Activated T-helper 1 cell treated with anti-CD3 and anti-CD28 coated beads, Interleukin-12 subunit alpha, Interleukin-12 subunit beta, Interleukin-2, Interleukin-4 antibody, amounts not matched to agents 30 ng/mL and 10 ng/mL and 1 ng/mL, durations not matched to agents 14 hours and 24 hours and 36 hours (primary cell): ENCODE data around the gene SUN1. TPM values are rescaled to one million over a fixed set of nuclear protein-coding genes. Genes with fewer than 3 reads are reported as not detected.
A peak's percentile ranks its signal among the peaks of the same experiment; 100 is the strongest.

Experiments used
- DNase-seq: peaks from one replicate; pipeline ENCODE4 v3.0.0; 2021; ENCODE audit warnings: low spot score
- H3K27ac Mint-ChIP-seq: one replicate; pipeline ENCODE4 v1.8.0; 2021; ENCODE audit warnings: mild to moderate bottlenecking, mixed read lengths
- H3K27me3 Mint-ChIP-seq: one replicate; pipeline ENCODE4 v1.8.0; 2022; ENCODE audit warnings: mild to moderate bottlenecking, moderate library complexity, mixed read lengths; ENCODE audit not compliant: insufficient read depth
- H3K36me3 Mint-ChIP-seq: one replicate; pipeline ENCODE4 v1.8.0; 2021; ENCODE audit warnings: low read depth, mixed read lengths
- H3K4me1 Mint-ChIP-seq: one replicate; pipeline ENCODE4 v1.8.0; 2021; ENCODE audit warnings: low read depth, mixed read lengths
- H3K4me3 Mint-ChIP-seq: one replicate; pipeline ENCODE4 v1.8.0; 2021; ENCODE audit warnings: mild to moderate bottlenecking, moderate library complexity, mixed read lengths
- H3K9me3 Mint-ChIP-seq: one replicate; pipeline ENCODE4 v1.8.0; 2021; ENCODE audit warnings: mixed read lengths
- intact Hi-C: fragments of 100-400 bp; cut with micrococcal nuclease; formaldehyde crosslinking; loops from one replicate; pipeline ENCODE4 v1.15.1; 2024
- total RNA-seq: library from RNA; stranded (reverse); gene quantifications from 2 replicates; pipeline ENCODE4 v1.2.3, GENCODE V29; 2022

Gene SUN1
- total RNA-seq, 1 donor from 2014 or later, result 76.4 TPM

DNA sequence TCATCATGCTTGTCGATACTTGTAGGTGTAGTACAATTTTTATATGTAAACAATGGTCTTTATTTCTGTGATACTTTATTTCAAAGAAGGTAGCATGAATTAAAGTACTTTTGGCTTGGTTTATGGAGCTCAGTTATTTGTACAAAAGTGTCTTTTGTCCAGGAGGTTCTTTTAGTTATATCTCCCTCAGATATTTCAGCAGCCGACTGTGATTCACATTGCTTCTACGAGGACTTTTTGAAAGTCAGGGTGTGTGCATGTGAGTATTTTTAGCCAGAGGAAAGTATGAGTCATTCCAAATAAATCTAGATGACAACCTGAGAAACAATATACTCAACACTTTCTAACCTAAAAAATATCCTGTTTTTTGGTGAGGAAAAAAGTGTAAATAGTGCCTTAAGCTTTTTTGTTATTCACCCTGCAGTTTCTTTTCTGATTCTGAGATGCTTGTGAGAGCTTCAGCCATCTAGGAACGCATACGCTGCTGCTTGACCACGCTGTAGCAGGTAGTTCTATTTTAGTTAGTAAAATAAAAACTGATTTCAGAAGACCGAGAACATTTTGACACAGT is 595 bp upstream of the SUN1 start:
- Mint-ChIP-seq H3K36me3 (peaks cover 8% of the 10 kb centered on the region), H3K4me3 (peak overlapping the region; percentile 80), H3K27ac (peak overlapping the region; percentile 93), H3K4me1 (peaks cover 30% of the 10 kb centered on the region), H3K27me3 (no peaks in the 10 kb centered on the region), H3K9me3 (no peaks in the 10 kb centered on the region)
- intact Hi-C loops, result loop anchor here (1.0 to 5.0 kb wide), 6 partner anchors 14 to 229 kb away; partner anchors contain the start of genes DNAAF5 and PRKAR1B
- no peak for DNase-seq

GRCh38 chr7:832968-833424 is 720 bp downstream of the SUN1 start:
- intact Hi-C loops, result loop anchor here (1.0 to 5.0 kb wide), 4 partner anchors 40 to 231 kb away; partner anchors contain the start of genes DNAAF5 and PRKAR1B
- no peaks in the 10 kb centered on the region for H3K9me3 Mint-ChIP-seq
- H3K27ac Mint-ChIP-seq, result peak overlapping the region; percentile 93
- H3K36me3 Mint-ChIP-seq, result peaks cover 8% of the 10 kb centered on the region
- H3K27me3 Mint-ChIP-seq, result no peaks in the 10 kb centered on the region
- peak overlapping the region; percentile 80 for H3K4me3 Mint-ChIP-seq
- H3K4me1 Mint-ChIP-seq, result peaks cover 30% of the 10 kb centered on the region
- DNase-seq, result no peak

DNA sequence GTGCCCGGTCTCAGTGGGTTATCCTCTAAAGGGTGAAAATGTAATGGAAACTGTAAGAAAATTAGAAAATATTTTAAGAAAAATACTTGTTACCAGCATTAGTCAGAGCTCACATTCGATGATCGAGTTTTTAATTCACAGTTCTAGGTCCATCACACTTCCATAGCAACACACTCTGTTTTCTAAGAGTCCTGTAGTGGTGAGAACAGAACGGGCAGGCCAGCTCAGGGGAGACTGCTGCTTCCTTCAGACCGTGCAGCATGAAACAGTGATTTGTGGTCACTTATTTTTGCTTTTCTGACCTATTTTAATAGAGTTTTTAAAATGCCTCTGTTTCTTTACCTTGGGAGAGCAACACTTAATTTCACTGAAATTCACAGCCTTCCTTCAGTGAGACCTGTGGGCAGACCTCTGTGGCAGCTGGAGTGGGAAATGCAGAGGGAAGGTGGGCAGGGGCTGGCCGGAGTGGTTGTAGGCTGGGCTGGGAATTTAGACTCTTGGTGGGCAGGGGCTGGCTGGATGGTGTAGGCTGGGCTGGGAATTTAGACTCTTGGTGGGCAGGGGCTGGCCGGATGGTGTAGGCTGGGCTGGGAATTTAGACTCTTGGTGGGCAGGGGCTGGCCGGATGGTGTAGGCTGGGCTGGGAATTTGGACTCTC is 1.5 kb downstream of the SUN1 start:
- H3K4me3 Mint-ChIP-seq, result no peak overlapping the region
- intact Hi-C loops, result loop anchor here (5.0 kb wide), 2 partner anchors 106 to 231 kb away; partner anchors contain the start of genes DNAAF5 and PRKAR1B
- no peaks in the 10 kb centered on the region for H3K9me3 Mint-ChIP-seq
- no peaks in the 10 kb centered on the region for H3K27me3 Mint-ChIP-seq
- peaks cover 30% of the 10 kb centered on the region for H3K4me1 Mint-ChIP-seq
- H3K36me3 Mint-ChIP-seq, result peaks cover 8% of the 10 kb centered on the region
- H3K27ac Mint-ChIP-seq, result no peak overlapping the region
- DNase-seq, result no peak

- no peak for DNase-seq
- Mint-ChIP-seq H3K4me1 (peaks cover 30% of the 10 kb centered on the region), H3K36me3 (peaks cover 11% of the 10 kb centered on the region), H3K4me3 (no peak overlapping the region), H3K9me3 (no peaks in the 10 kb centered on the region), H3K27ac (no peak overlapping the region), H3K27me3 (no peaks in the 10 kb centered on the region)
- intact Hi-C loops, result loop anchor here (5.0 kb wide), 2 partner anchors 107 to 232 kb away; partner anchors contain the start of genes DNAAF5 and PRKAR1B
These were observed 2.0 kb downstream of the SUN1 start for GRCh38 chr7:834277-834676.

DNA sequence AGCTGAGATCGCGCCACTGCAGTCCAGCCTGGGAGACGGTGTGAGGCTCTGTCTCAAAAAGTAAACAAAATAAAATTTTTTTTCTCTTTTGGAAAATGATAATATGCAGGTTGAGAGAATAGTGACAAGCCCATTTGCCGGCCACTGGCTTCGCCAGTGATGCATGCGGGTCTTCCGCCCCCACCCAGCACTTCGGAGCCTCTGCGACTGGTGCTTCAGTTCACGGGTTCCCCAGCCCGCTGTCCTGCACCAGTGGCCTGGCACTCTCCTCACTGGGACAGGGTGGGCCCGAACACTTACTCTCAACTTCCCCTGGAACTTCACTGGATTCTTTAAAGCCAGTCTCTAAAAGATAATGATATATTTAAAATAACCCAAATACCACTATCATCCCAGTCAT is 2.7 kb downstream of the SUN1 start:
- Mint-ChIP-seq H3K9me3 (no peaks in the 10 kb centered on the region), H3K4me1 (peaks cover 30% of the 10 kb centered on the region), H3K4me3 (no peak overlapping the region), H3K36me3 (peaks cover 13% of the 10 kb centered on the region), H3K27me3 (no peaks in the 10 kb centered on the region), H3K27ac (no peak overlapping the region)
- no peak for DNase-seq
- intact Hi-C loops, result no loop called here

DNA sequence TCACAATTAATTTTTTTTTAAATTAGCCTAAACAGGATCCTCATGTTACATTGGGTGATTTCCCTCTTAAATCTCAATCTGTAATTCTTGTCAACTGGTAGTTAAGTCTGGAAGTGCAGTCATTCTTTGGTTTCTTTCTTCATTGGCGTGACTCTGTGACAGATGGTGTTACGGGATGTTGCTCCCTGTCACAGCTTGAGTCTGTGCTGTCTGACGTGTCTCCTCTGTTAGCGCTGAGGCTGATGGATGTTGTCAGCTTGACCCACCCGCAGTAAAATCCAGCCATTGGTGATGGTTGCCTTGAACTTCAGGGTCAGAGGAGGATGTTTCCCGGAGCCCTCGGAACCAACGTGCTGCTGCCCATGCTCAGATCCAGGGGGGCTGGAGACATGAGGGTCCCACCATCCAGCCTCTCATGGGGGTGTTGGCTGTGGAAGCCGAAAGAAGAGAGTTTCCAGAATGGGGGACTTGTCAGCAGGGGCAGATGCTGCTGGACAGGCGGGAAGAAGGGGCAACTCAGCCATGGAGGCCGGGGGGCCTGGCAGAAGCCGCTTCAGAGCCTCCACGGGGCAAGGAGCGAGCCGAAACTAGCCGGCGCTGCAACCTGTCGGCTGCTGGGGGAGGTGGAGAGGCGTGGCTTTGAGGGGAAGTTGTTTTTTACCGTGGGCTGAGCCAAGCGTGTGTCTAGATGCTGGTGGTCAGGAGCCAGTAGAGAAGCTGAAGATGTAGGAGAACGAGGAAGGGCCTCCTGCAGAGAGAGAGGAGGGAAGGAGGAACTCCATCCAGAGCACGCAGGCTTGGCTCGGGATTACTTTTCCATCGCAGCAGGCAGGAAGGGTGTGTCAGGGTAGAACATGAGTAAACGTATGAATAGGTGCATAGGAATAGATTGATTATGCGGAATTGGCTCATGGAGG is 3.5 kb downstream of the SUN1 start:
- no peak for DNase-seq
- no peak overlapping the region for H3K4me3 Mint-ChIP-seq

GRCh38 chr7:836429-836828 is 4.2 kb downstream of the SUN1 start:
- intact Hi-C loops, result no loop called here
- Mint-ChIP-seq H3K36me3 (peaks cover 12% of the 10 kb centered on the region), H3K4me3 (no peak overlapping the region), H3K27me3 (no peaks in the 10 kb centered on the region), H3K27ac (no peak overlapping the region), H3K9me3 (no peaks in the 10 kb centered on the region), H3K4me1 (peaks cover 17% of the 10 kb centered on the region)
- no peak for DNase-seq

More for the DNA sequence above, 3.5 kb downstream of the SUN1 start:
- no peak overlapping the region for H3K27ac Mint-ChIP-seq
- peaks cover 13% of the 10 kb centered on the region for H3K36me3 Mint-ChIP-seq
- no peaks in the 10 kb centered on the region for H3K27me3 Mint-ChIP-seq
- H3K9me3 Mint-ChIP-seq, result no peaks in the 10 kb centered on the region
- H3K4me1 Mint-ChIP-seq, result peaks cover 24% of the 10 kb centered on the region
- intact Hi-C loops, result no loop called here

DNA sequence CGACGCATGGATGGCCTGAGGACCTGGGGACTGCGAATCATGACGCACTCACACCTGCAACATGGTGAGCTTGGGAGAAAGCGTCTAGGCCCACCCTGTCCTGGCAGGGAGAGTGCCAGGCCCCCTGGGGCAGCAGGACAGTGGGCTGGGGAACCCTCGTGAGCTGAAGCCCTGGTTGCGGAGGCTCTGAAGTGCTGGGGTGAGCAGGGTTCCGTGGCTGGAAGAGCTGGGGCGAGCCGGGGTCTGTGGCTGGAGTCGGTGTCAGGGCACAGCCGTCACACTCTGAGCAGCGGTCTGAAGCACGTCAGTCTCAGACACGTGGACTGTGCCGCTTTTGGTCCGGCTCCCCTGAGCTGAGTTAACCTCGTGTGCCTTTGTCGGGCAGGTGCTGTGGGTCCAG is 4.7 kb downstream of the SUN1 start:
- intact Hi-C loops, result no loop called here
- H3K4me3 Mint-ChIP-seq, result no peak overlapping the region
- no peaks in the 10 kb centered on the region for H3K9me3 Mint-ChIP-seq

DNA sequence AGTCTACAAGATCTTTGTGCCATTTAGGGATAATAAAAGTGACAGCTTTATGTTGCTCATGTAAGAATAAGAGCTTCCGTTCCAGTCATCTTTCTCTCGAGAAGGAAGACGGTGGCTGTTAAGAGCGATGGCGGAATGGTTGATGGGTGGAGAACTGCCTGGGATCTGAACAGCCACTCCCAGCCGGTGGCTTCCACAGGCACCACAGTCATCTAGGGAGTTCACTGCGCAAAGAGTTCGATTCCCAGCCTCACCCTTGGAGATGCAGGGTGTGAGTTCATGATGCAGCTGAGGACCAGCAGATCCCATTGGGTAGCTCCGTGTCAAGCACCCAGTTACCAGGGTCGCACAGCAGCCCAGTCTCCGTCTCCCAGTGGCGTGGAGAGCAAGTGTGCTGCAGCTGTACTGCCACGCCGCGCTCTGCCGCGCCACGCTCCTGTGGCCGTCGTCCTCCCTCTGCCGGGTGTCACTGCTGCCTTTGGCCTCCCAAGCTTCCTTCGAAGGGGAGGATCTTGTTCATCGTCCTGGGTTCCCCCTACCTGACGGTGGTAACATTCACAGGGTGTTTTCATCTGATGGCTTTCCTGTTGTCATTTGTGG is 7.8 kb downstream of the SUN1 start:
- Mint-ChIP-seq H3K36me3 (peaks cover 10% of the 10 kb centered on the region), H3K27me3 (no peaks in the 10 kb centered on the region), H3K27ac (no peak overlapping the region), H3K4me3 (no peak overlapping the region), H3K9me3 (no peaks in the 10 kb centered on the region), H3K4me1 (no peaks in the 10 kb centered on the region)
- DNase-seq, result no peak
- intact Hi-C loops, result no loop called here

More for the DNA sequence above, 4.7 kb downstream of the SUN1 start:
- Mint-ChIP-seq H3K27me3 (no peaks in the 10 kb centered on the region), H3K27ac (no peak overlapping the region), H3K36me3 (peaks cover 12% of the 10 kb centered on the region), H3K4me1 (peaks cover 11% of the 10 kb centered on the region)
- DNase-seq, result no peak

DNA sequence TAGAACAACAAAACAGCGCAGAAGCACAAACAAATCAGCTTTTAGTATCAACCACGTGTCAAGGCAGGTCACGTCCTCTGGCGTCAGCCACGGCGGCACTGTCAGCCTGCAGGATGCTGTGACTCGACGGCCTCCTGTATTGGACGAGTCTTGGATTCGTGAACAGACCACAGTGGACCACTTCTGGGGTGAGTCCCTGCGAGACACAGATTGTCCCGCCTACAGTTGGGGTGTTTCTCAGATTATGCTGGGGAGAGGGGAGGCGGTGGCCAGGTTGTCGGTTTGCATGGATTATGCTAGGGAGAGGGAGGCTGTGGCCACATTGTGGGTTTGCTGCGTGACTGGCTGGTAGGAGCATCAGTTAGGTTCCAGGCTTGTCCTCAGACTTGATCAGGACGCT is 9.7 kb downstream of the SUN1 start:
- intact Hi-C loops, result no loop called here
- H3K36me3 Mint-ChIP-seq, result peaks cover 10% of the 10 kb centered on the region
- H3K4me1 Mint-ChIP-seq, result no peaks in the 10 kb centered on the region
- no peak overlapping the region for H3K4me3 Mint-ChIP-seq
- no peak for DNase-seq
- no peaks in the 10 kb centered on the region for H3K9me3 Mint-ChIP-seq
- H3K27ac Mint-ChIP-seq, result no peak overlapping the region
- H3K27me3 Mint-ChIP-seq, result no peaks in the 10 kb centered on the region

DNA sequence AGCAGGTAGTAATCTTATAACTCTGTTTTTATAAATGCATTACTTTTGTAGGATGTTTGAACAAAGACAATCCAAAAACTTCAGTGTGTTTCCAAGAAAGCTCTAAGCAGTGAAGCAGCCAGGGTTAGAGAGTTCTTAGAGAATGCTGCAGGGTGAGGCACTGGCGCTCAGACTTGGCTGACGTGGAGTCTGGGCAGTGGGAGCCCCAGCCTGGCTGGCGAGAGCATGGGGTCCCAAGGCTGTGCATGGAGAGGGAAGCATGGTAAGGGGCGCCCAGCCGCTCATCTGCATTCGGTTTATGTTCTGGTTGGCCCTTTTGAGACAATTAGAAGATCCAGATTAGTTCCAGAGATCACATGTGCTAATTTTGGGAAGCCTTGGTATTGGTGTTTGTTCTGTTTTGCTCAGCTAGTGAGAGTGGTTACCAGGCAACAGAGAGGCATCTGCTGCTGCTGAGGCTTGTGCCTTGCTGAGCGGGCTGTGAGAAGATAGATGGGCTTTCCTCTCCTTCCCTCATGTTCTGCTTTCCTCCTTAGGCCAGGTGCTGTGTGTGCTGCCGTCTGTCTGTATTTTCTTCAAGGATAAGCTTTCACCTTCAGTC is 10.3 kb downstream of the SUN1 start:
- Mint-ChIP-seq H3K9me3 (no peaks in the 10 kb centered on the region), H3K4me1 (no peaks in the 10 kb centered on the region), H3K27me3 (no peaks in the 10 kb centered on the region), H3K36me3 (peaks cover 10% of the 10 kb centered on the region), H3K4me3 (no peak overlapping the region), H3K27ac (no peak overlapping the region)
- DNase-seq, result no peak
- intact Hi-C loops, result no loop called here

DNA sequence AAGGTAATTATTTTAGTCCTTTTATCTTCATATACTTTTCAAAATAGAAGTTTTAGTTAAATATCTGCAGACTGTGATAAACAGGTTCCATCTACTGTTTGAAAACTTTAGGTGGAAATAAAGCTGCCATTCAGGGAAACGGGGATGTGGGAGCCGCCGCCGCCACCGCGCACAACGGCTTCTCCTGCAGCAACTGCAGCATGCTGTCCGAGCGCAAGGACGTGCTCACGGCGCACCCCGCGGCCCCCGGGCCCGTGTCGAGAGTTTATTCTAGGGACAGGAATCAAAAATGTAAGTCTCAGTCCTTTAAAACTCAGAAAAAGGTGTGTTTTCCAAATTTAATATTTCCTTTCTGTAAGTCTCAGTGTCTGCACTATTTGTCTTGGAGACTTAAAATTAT is 11.0 kb downstream of the SUN1 start:
- Mint-ChIP-seq H3K4me1 (no peaks in the 10 kb centered on the region), H3K27ac (no peak overlapping the region), H3K9me3 (no peaks in the 10 kb centered on the region), H3K4me3 (no peak overlapping the region), H3K27me3 (no peaks in the 10 kb centered on the region), H3K36me3 (peaks cover 11% of the 10 kb centered on the region)
- intact Hi-C loops, result no loop called here
- no peak for DNase-seq
